HUES64 (cell line): ENCODE data around the gene HSCB. TPM values are rescaled to one million over a fixed set of nuclear protein-coding genes. Genes with fewer than 3 reads are reported as not detected.
"Not testable (repeated sequence)": the region's sequence is repeated elsewhere in the genome, so short reads cannot be mapped to it uniquely, and the experiment has no call there.

ENCODE experiments used
- H3K27ac ChIP-seq: 2 replicates; pipeline ENCODE4 v1.7.0; 2013; ENCODE audit warnings: low read depth, low read length, inconsistent platforms
- H3K27me3 ChIP-seq: 2 replicates; pipeline ENCODE4 v1.6.1; 2013; ENCODE audit warnings: mild to moderate bottlenecking, low read length; ENCODE audit not compliant: insufficient read depth
- H3K36me3 ChIP-seq: 2 replicates; pipeline ENCODE4 v1.6.1; 2013; ENCODE audit warnings: mild to moderate bottlenecking, low read length; ENCODE audit not compliant: insufficient read depth
- H3K4me1 ChIP-seq: 2 replicates; pipeline ENCODE4 v1.6.1; 2013; ENCODE audit warnings: mild to moderate bottlenecking, low read length, moderate library complexity; ENCODE audit not compliant: insufficient read depth
- H3K4me3 ChIP-seq: 2 replicates; pipeline ENCODE4 v1.5.1; 2013; ENCODE audit warnings: mild to moderate bottlenecking, low read length, moderate library complexity
- H3K9ac ChIP-seq: 2 replicates; pipeline ENCODE4 v1.6.1; 2013; ENCODE audit warnings: mild to moderate bottlenecking, low read depth, low read length
- H3K9me3 ChIP-seq: 2 replicates; pipeline ENCODE4 v1.6.1; 2013; ENCODE audit warnings: low read depth, low read length; ENCODE audit not compliant: insufficient read depth
- WGBS: fragments of 150-250, 120-280 bp; methylation state at CpG from one replicate; pipeline ENCODE4 v1.1.7; 2013; ENCODE audit warnings: missing lambda C conversion rate; 5-methylcytosine and 5-hydroxymethylcytosine counted together
- polyA plus RNA-seq, 2 experiments: library from polyadenylated mRNA; stranded (reverse); fragments of 50-300 nt; gene quantifications; one replicate each; pipeline ENCODE4 v1.2.3, GENCODE V29; 2013

Gene HSCB
- polyA plus RNA-seq (2013, experiment 1 of 2), result 18.5 TPM
- polyA plus RNA-seq (2013, experiment 2 of 2), result 18.2 TPM

DNA sequence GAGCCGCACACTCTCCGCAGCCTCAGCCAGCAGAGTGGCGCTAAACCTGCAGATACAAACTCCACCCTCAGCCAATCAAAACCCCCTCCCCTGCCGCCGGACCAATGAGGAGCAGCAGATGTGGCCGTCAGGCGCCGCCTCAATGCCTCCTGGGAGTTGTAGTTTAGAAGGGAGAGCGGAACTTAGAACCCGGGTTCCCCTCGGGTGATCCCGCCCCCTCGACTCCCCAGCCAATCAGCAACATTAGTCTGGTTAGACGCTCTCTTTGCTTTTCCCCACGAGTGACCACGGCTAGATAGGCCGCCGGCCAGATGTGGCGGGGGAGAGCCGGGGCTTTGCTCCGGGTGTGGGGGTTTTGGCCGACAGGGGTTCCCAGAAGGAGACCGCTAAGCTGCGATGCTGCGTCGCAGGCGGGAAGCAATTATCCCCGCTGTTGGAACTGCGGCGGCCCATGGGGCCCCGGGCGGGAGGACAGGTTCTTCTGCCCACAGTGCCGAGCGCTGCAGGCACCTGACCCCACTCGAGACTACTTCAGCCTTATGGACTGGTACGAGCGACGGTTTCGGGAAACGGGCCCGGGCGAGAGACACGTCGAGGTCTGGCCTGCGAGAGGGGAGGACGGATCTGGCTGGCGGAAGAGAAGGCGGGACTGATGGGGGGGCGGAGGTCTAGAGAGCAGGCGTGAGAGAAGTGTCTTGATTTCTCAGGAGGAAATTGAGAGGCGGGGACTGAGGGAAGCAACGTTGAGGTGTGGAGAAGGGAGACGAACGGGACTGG is at the start of gene HSCB, which contains the start of gene CHEK2:
HSCB (plus strand) TSS at position 255 of the 777 bp plus-strand sequence; CDS start at position 312, 57 bp downstream.
CHEK2 (minus strand) TSS at position 36 of the 777 bp plus-strand sequence. CDS start 7,099 bp downstream, outside the sequence.
- H3K27ac ChIP-seq, result peak within 1 kb of the TSS; percentile 86
- H3K9ac ChIP-seq, result peak within 1 kb of the TSS; percentile 81
- H3K4me3 ChIP-seq, result peak within 1 kb of the TSS; percentile 80
- no peaks in the 10 kb centered on the region for H3K9me3 ChIP-seq
- no peaks in the 10 kb centered on the region for H3K27me3 ChIP-seq
- peaks cover 19% of the 10 kb centered on the region for H3K4me1 ChIP-seq
- under 1% methylated on average over 54 of the region's 54 CpGs for WGBS
- H3K36me3 ChIP-seq, result peaks cover 36% of the 10 kb centered on the region

DNA sequence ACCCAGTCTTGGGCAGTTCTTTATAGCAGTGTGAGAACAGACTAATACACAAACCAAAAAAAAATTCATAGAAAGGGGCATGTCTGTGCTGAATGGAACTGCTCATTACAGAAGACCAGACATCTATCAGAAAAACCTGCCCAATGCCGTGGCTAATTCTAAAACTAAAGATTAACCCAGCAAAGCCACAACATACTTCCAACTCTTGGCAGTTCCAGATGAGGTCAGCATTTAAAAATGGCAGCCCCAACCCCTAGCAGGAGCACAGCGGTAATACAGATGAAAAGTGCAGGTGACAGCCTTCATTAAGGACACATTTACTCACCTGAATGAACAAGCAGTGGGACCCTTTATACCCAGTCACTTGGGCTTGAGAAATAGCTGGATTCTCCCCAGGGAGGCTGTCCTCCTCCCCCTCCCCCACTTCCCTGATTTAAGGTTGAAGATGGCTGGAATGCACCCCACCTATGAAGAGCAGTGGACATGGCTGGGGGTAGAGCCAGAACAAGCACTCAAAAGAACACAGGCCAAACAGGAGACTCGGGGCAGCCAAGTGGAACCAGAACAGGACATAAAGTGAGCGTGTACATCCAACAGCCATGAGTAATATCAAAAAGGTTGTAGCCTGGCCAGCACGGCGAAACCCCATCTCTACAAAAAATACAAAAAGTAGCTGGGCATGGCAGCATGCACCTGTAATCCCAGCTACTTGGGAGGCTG is 48.6 kb upstream of the HSCB start:
- 94% methylated on average over 6 of the region's 6 CpGs for WGBS
- not testable (repeated sequence) for H3K9me3 ChIP-seq, H3K27ac ChIP-seq, H3K9ac ChIP-seq, H3K27me3 ChIP-seq, H3K4me3 ChIP-seq, H3K4me1 ChIP-seq
- peaks cover 52% of the 10 kb centered on the region for H3K36me3 ChIP-seq

- Histone ChIP-seq H3K4me3 (no peak overlapping the region), H3K9ac (no peak overlapping the region), H3K4me1 (no peaks in the 10 kb centered on the region), H3K36me3 (peaks cover 74% of the 10 kb centered on the region), H3K9me3 (no peaks in the 10 kb centered on the region), H3K27ac (no peak overlapping the region), H3K27me3 (no peaks in the 10 kb centered on the region)
- 91% methylated on average over 2 of the region's 2 CpGs for WGBS
Measured at GRCh38 chr22:28702891-28703290, 38.9 kb upstream of the HSCB start.

- Histone ChIP-seq H3K27ac (no peak overlapping the region), H3K4me1 (no peaks in the 10 kb centered on the region), H3K9ac (no peak overlapping the region), H3K4me3 (no peak overlapping the region), H3K27me3 (no peaks in the 10 kb centered on the region), H3K36me3 (peaks cover 76% of the 10 kb centered on the region), H3K9me3 (no peaks in the 10 kb centered on the region)
Measured at GRCh38 chr22:28703436-28703835, 38.4 kb upstream of the HSCB start.

DNA sequence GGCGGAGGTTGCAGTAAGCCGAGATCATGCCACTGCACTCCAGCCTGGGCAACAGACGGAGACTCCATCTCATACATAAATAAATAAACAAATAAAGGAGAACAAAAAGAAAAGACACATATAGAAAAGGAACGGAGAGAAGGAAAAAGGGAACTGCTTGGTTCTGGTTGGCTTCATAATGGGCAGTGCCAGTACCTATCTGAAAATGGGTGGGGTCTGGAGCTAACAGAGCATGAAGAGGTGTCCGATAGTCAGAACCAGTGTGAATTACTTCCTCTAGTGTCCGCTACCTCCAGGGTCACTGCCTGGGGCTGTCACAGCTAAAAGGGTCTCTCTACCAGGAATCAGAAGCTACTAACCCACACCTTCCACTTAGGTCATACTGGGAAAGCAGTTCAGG is 35.0 kb upstream of the HSCB start:
- Histone ChIP-seq H3K27ac (no peak overlapping the region), H3K9ac (no peak overlapping the region), H3K36me3 (peaks cover 82% of the 10 kb centered on the region), H3K9me3 (no peaks in the 10 kb centered on the region), H3K4me1 (no peaks in the 10 kb centered on the region), H3K4me3 (no peak overlapping the region), H3K27me3 (no peaks in the 10 kb centered on the region)
- WGBS, result 95% methylated on average over 5 of the region's 6 CpGs

- Histone ChIP-seq H3K36me3 (peaks cover 82% of the 10 kb centered on the region), H3K4me1 (no peaks in the 10 kb centered on the region), H3K27ac (no peak overlapping the region), H3K27me3 (no peaks in the 10 kb centered on the region), H3K9ac (no peak overlapping the region), H3K9me3 (no peaks in the 10 kb centered on the region), H3K4me3 (no peak overlapping the region)
Measured at GRCh38 chr22:28710107-28710506, 31.7 kb upstream of the HSCB start.

GRCh38 chr22:28710576-28711191 is 31.2 kb upstream of the HSCB start:
- Histone ChIP-seq H3K27me3 (no peaks in the 10 kb centered on the region), H3K4me3 (no peak overlapping the region), H3K27ac (no peak overlapping the region), H3K9me3 (no peaks in the 10 kb centered on the region), H3K36me3 (peaks cover 77% of the 10 kb centered on the region), H3K9ac (no peak overlapping the region), H3K4me1 (no peaks in the 10 kb centered on the region)
- 96% methylated on average over 3 of the region's 3 CpGs for WGBS

GRCh38 chr22:28711341-28711740 is 30.5 kb upstream of the HSCB start:
- no peak overlapping the region for H3K9ac ChIP-seq
- no peaks in the 10 kb centered on the region for H3K9me3 ChIP-seq
- H3K36me3 ChIP-seq, result peaks cover 71% of the 10 kb centered on the region
- no CpG with 5 or more reads among the region's 2 CpGs for WGBS
- H3K27me3 ChIP-seq, result no peaks in the 10 kb centered on the region
- H3K4me1 ChIP-seq, result no peaks in the 10 kb centered on the region
- no peak overlapping the region for H3K4me3 ChIP-seq
- no peak overlapping the region for H3K27ac ChIP-seq

DNA sequence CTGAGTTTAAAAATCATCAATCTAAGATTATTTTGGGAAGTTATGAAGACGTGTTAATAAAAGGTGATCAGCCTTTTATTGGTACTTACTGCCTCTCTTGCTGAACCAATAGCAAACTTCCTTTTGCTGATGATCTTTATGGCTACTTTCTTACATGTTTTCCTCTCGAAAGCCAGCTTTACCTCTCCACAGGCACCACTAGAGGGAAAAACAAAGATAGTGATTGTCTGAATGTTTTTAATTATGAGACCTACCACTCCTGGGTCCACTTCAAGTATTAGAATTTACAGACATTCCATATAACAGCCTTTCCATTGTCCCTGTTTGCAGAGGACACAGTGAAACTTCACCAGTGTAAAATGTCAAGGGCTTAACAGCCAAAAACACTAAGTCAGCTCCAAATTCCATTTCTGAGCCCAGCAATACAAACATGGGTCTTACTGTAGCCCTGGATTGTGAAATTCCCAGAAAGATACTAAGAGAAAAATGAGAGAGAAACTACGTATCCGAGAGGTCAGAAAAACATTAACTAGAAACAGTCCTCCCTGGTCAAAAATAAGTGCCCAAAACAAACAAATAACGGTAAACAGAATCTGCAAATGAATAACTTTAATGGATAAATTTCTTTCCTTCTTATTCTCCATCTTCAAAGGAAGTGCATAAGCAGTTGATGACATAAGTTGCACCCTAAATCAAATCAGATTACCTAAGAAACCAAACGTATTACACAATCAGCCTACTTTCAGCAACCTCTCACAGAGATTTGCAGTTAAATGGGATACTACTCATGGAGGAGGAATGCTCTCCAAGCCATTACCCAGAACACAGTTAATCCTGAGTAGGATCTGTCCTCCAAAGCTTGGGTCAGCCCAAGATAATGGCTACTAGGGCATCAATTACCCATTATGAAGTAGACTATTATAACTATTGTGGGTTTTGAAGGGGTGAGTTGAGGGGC is 29.7 kb upstream of the HSCB start:
- 90% methylated on average over 6 of the region's 6 CpGs for WGBS
- Histone ChIP-seq H3K27me3 (no peaks in the 10 kb centered on the region), H3K36me3 (peaks cover 70% of the 10 kb centered on the region), H3K27ac (no peak overlapping the region), H3K4me1 (no peaks in the 10 kb centered on the region), H3K4me3 (no peak overlapping the region), H3K9ac (no peak overlapping the region), H3K9me3 (no peaks in the 10 kb centered on the region)

DNA sequence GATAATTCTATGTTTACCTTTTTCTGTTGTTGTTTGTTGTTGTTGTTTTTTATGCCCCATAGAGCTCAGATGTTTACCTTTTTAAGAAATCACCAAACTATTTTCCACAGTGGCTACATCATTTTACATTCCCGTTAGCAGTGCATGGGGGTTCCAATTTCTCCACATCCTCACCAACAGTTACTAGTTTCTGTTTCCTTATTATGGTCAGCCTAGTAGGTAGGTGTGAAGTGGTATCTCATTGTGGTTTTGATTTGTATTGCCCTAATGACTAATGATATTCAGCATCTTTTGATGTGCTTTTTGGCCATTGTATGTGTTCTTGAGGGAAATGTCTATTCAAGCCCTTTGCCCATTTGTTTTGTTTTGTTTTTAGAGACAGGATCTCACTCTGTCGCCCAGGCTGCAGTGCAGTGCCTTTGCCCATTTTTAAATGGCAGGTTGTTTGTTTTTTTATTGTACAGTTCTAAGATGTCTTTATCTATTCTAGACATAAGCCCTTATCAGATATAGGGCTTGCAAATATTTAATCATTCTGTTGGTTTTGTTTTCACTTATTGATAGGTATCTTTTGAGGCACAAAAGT is 27.7 kb upstream of the HSCB start:
- Histone ChIP-seq H3K9me3 (no peaks in the 10 kb centered on the region), H3K27ac (no peak overlapping the region), H3K4me3 (no peak overlapping the region), H3K27me3 (no peaks in the 10 kb centered on the region), H3K4me1 (no peaks in the 10 kb centered on the region), H3K9ac (no peak overlapping the region), H3K36me3 (peaks cover 70% of the 10 kb centered on the region)
- WGBS, result 94% methylated on average over 2 of the region's 2 CpGs
